CD4-positive, alpha-beta T cell treated with Interleukin-6 for 4 hours (primary cell): ENCODE measurements around the gene ZNF469.
"Not testable (repeated sequence)": the region's sequence is repeated elsewhere in the genome, so short reads cannot be mapped to it uniquely, and the experiment has no call there.

ENCODE experiments used
- DNase-seq: peaks from one replicate; pipeline ENCODE4 v3.0.0-alpha.2; 2020; ENCODE audit warnings: mixed read lengths

Gene ZNF469

GRCh38 chr16:88359008-88359407, 23.8 kb upstream of the ZNF469 start:
- no peak for DNase-seq

- not testable (repeated sequence) for DNase-seq
Measured at GRCh38 chr16:88360401-88360800, 22.4 kb upstream of the ZNF469 start.

- no peak for DNase-seq
Measured at GRCh38 chr16:88360999-88361398, 21.8 kb upstream of the ZNF469 start.

GRCh38 chr16:88361775-88362174, 21.0 kb upstream of the ZNF469 start:
- DNase-seq: no peak

- DNase-seq: no peak
Measured at GRCh38 chr16:88363239-88363891, 19.4 kb upstream of the ZNF469 start.

- DNase-seq: no peak
Measured at GRCh38 chr16:88365244-88365865, 17.4 kb upstream of the ZNF469 start.

GRCh38 chr16:88366032-88366703, 16.6 kb upstream of the ZNF469 start:
- DNase-seq: no peak

GRCh38 chr16:88366704-88367047, 16.1 kb upstream of the ZNF469 start:
- no peak for DNase-seq

GRCh38 chr16:88367560-88367959, 15.2 kb upstream of the ZNF469 start:
- no peak for DNase-seq

- no peak for DNase-seq
Measured at GRCh38 chr16:88368036-88368435, 14.7 kb upstream of the ZNF469 start.

- DNase-seq: no peak
Measured at GRCh38 chr16:88368994-88369393, 13.8 kb upstream of the ZNF469 start.

- DNase-seq: no peak
Measured at GRCh38 chr16:88369447-88370008, 13.2 kb upstream of the ZNF469 start.

GRCh38 chr16:88370365-88370764, 12.4 kb upstream of the ZNF469 start:
- DNase-seq: no peak

GRCh38 chr16:88372522-88372921, 10.2 kb upstream of the ZNF469 start:
- no peak for DNase-seq

- DNase-seq: no peak
Measured at GRCh38 chr16:88373211-88373610, 9.5 kb upstream of the ZNF469 start.

GRCh38 chr16:88373927-88374492, 8.7 kb upstream of the ZNF469 start:
- DNase-seq: no peak

GRCh38 chr16:88374736-88375135, 8.0 kb upstream of the ZNF469 start:
- no peak for DNase-seq

- DNase-seq: no peak
Measured at GRCh38 chr16:88375236-88375975, 7.4 kb upstream of the ZNF469 start.

- DNase-seq: no peak
Measured at GRCh38 chr16:88375996-88376834, 6.5 kb upstream of the ZNF469 start.

GRCh38 chr16:88376835-88377726, 5.7 kb upstream of the ZNF469 start:
- no peak for DNase-seq

GRCh38 chr16:88377961-88378360, 4.8 kb upstream of the ZNF469 start:
- DNase-seq: no peak
